HEK293 (cell line): ENCODE results near the gene ADCY10.

Experiments used
- CTCF ChIA-PET: fragments of 350-600 bp; formaldehyde crosslinking; extraction: SDS; loops from one replicate; lab custom pipeline; 2021; ENCODE audit warnings: antibody characterized with exemption; lab: Yijun Ruan, JAX
- POLR2A ChIA-PET: fragments of 300-600 bp; formaldehyde crosslinking; extraction: SDS; loops from one replicate; lab custom pipeline; 2020; ENCODE audit warnings: antibody characterized with exemption, inconsistent platforms; lab: Yijun Ruan, JAX
- H3K27ac ChIP-seq: fragments of 200-500 bp; sonication (Bioruptor generic); 2 replicates; pipeline ENCODE4 v1.5.1; 2014; ENCODE audit warnings: low read depth, low read length, control low read depth, inconsistent platforms; ENCODE audit errors: extremely low read depth
- H3K36me3 ChIP-seq, 2 experiments: fragments of 200-500 bp in 1 of 2; sonication (Bioruptor generic) in 1 of 2; 1 replicate in 1 of 2; 2 replicates in 1 of 2; pipeline ENCODE4 v1.5.1; 2014 to 2017; ENCODE audit warnings: inconsistent platforms in 2 of 2, low read length in 2 of 2; ENCODE audit not compliant: control insufficient read depth in 2 of 2, insufficient read depth in 1 of 2
- H3K4me1 ChIP-seq: fragments of 200-500 bp; sonication (Bioruptor generic); 2 replicates; pipeline ENCODE4 v1.5.1; 2014; ENCODE audit warnings: mild to moderate bottlenecking, low read length, inconsistent platforms; ENCODE audit not compliant: control insufficient read depth, insufficient read depth
- H3K4me3 ChIP-seq: 2 replicates; pipeline ENCODE4 v1.5.1; 2011; ENCODE audit warnings: low read depth, mild to moderate bottlenecking, control low read depth, low read length, moderate library complexity
- H3K9me3 ChIP-seq: fragments of 200-500 bp; sonication (Bioruptor generic); 2 replicates; pipeline ENCODE4 v1.5.1; 2014; ENCODE audit warnings: low read depth, low read length, inconsistent platforms; ENCODE audit not compliant: control insufficient read depth, insufficient read depth
- ATF2 ChIP-seq: fragments of 450-650 bp; formaldehyde crosslinking; IDR thresholded peaks from 2 replicates; pipeline ENCODE4 v1.5.1; 2016; ENCODE audit warnings: missing biosample characterization, missing genetic modification characterization, low read depth
- BCL11B ChIP-seq: fragments of 450-650 bp; formaldehyde crosslinking; IDR thresholded peaks from 2 replicates; pipeline ENCODE4 v1.5.1; 2016; ENCODE audit warnings: low read depth, missing biosample characterization, missing genetic modification characterization
- ELK4 ChIP-seq: IDR thresholded peaks from 2 replicates; pipeline ENCODE4 v1.6.1; 2011; ENCODE audit warnings: mild to moderate bottlenecking, low read depth, low read length, borderline replicate concordance
- FEZF1 ChIP-seq: fragments of 450-650 bp; formaldehyde crosslinking; IDR thresholded peaks from 2 replicates; pipeline ENCODE4 v1.5.1; 2016; ENCODE audit warnings: missing biosample characterization, missing genetic modification characterization
- GLI2 ChIP-seq: fragments of 450-650 bp; formaldehyde crosslinking; IDR thresholded peaks from 2 replicates; pipeline ENCODE4; 2017; ENCODE audit warnings: missing biosample characterization, missing genetic modification characterization, low read depth, borderline replicate concordance
- GLIS2 ChIP-seq: fragments of 450-650 bp; formaldehyde crosslinking; IDR thresholded peaks from 2 replicates; pipeline ENCODE4 v1.5.1; 2016; ENCODE audit warnings: missing biosample characterization, missing genetic modification characterization
- HOXA7 ChIP-seq: sonication (generic); formaldehyde crosslinking; IDR thresholded peaks from 2 replicates; pipeline ENCODE4 v1.8.1; 2022; ENCODE audit warnings: missing genetic modification reagents, borderline replicate concordance
- INSM2 ChIP-seq: fragments of 450-650 bp; formaldehyde crosslinking; IDR thresholded peaks from 2 replicates; pipeline ENCODE4 v1.5.1; 2016; ENCODE audit warnings: missing biosample characterization, missing genetic modification characterization
- KLF10 ChIP-seq: fragments of 450-650 bp; IDR thresholded peaks from 2 replicates; pipeline ENCODE4 v1.5.1; 2018; ENCODE audit warnings: missing biosample characterization, mild to moderate bottlenecking, missing genetic modification characterization
- KLF16 ChIP-seq: fragments of 450-650 bp; formaldehyde crosslinking; IDR thresholded peaks from 2 replicates; pipeline ENCODE4 v1.5.1; 2017; ENCODE audit warnings: missing biosample characterization, missing genetic modification characterization
- KLF7 ChIP-seq: fragments of 450-650 bp; formaldehyde crosslinking; IDR thresholded peaks from 2 replicates; pipeline ENCODE4 v1.5.1; 2016; ENCODE audit warnings: missing biosample characterization, missing genetic modification characterization, borderline replicate concordance
- PRDM1 ChIP-seq: fragments of 450-650 bp; formaldehyde crosslinking; IDR thresholded peaks from 2 replicates; pipeline ENCODE4; 2016; ENCODE audit warnings: missing biosample characterization, missing genetic modification characterization
- PRDM6 ChIP-seq: fragments of 450-650 bp; formaldehyde crosslinking; IDR thresholded peaks from 2 replicates; pipeline ENCODE4 v1.5.1; 2017; ENCODE audit warnings: missing biosample characterization, missing genetic modification characterization
- ZBTB10 ChIP-seq: fragments of 450-650 bp; formaldehyde crosslinking; IDR thresholded peaks from 2 replicates; pipeline ENCODE4 v1.5.1; 2016; ENCODE audit warnings: missing biosample characterization, missing genetic modification characterization
- ZNF132 ChIP-seq: fragments of 450-650 bp; formaldehyde crosslinking; IDR thresholded peaks from 2 replicates; pipeline ENCODE4 v1.5.1; 2017; ENCODE audit warnings: missing biosample characterization, missing genetic modification characterization, borderline replicate concordance
- ZNF26 ChIP-seq: fragments of 450-650 bp; formaldehyde crosslinking; IDR thresholded peaks from 2 replicates; pipeline ENCODE4 v1.5.1; 2016; ENCODE audit warnings: missing biosample characterization, missing genetic modification characterization
- ZNF423 ChIP-seq: fragments of 450-650 bp; formaldehyde crosslinking; IDR thresholded peaks from 2 replicates; pipeline ENCODE4 v1.5.1; 2016; ENCODE audit warnings: missing biosample characterization, missing genetic modification characterization
- ZNF514 ChIP-seq: fragments of 450-650 bp; formaldehyde crosslinking; IDR thresholded peaks from 2 replicates; pipeline ENCODE4 v1.5.1; 2016; ENCODE audit warnings: missing biosample characterization, missing genetic modification characterization
- ZNF548 ChIP-seq: fragments of 450-650 bp; formaldehyde crosslinking; IDR thresholded peaks from 2 replicates; pipeline ENCODE4 v1.5.1; 2016; ENCODE audit warnings: missing biosample characterization, missing genetic modification characterization
- ZNF660 ChIP-seq: fragments of 450-650 bp; IDR thresholded peaks from 2 replicates; pipeline ENCODE4 v1.5.1; 2018; ENCODE audit warnings: missing biosample characterization, mild to moderate bottlenecking, missing genetic modification characterization
- ZNF707 ChIP-seq: fragments of 450-650 bp; formaldehyde crosslinking; IDR thresholded peaks from 2 replicates; pipeline ENCODE4 v1.5.1; 2016; ENCODE audit warnings: missing biosample characterization, missing genetic modification characterization
- ZNF785 ChIP-seq: fragments of 450-650 bp; formaldehyde crosslinking; IDR thresholded peaks from 2 replicates; pipeline ENCODE4 v1.5.1; 2016; ENCODE audit warnings: missing biosample characterization, missing genetic modification characterization

The ADCY10 gene

GRCh38 chr1:167950569-167950968 lies 36.6 kb upstream of the ADCY10 start:
- peaks cover 16 to 29% of the 10 kb centered on the region in 2 experiments for H3K36me3 ChIP-seq
- TF ChIP-seq INSM2 (tag by site-specific recombination) (no peak), ZNF707 (tag by site-specific recombination) (no peak), PRDM6 (tag by site-specific recombination) (peak; percentile 50), ZNF26 (no peak), PRDM1 (tag by site-specific recombination) (peak; percentile 48; the same call in 1 of the 2 replicates)
- POLR2A ChIA-PET: interaction anchor here (1.8 kb wide), 1 partner anchor 14 kb away, joined by 9 read pairs; the partner anchor contains the start of genes DCAF6 and MPC2
- CTCF ChIA-PET: interaction anchor here (0.7 kb wide), 1 partner anchor 350 kb away, joined by 4 read pairs; no protein-coding TSS in a partner anchor
- H3K9me3 ChIP-seq: no peaks in the 10 kb centered on the region
- no peak overlapping the region for H3K4me3 ChIP-seq
- H3K27ac ChIP-seq: no peak overlapping the region
- peaks cover 12% of the 10 kb centered on the region; the same call in 1 of the 2 replicates for H3K4me1 ChIP-seq

GRCh38 chr1:167949785-167950184 lies 35.9 kb upstream of the ADCY10 start:
- H3K4me1 ChIP-seq: peaks cover 12% of the 10 kb centered on the region; the same call in 1 of the 2 replicates
- H3K4me3 ChIP-seq: no peak overlapping the region
- no peak overlapping the region for H3K27ac ChIP-seq
- POLR2A ChIA-PET: interaction anchor here (1.8 kb wide), 1 partner anchor 13 kb away, joined by 9 read pairs; the partner anchor contains the start of genes DCAF6 and MPC2
- no peaks in the 10 kb centered on the region for H3K9me3 ChIP-seq
- peaks cover 14 to 23% of the 10 kb centered on the region in 2 experiments for H3K36me3 ChIP-seq
- CTCF ChIA-PET: interaction anchor here (0.9 kb wide), 1 partner anchor 12 kb away, joined by 5 read pairs; the partner anchor contains the start of gene MPC2
- TF ChIP-seq ZBTB10 (no peak), KLF10 (0 out of 2 replicates have a peak, but pooled peaks have one; percentile 5), GLI2 (tag by site-specific recombination) (no peak), ELK4 (no peak), HOXA7 (CRISPR knock-in tag) (no peak), KLF16 (0 out of 2 replicates have a peak, but pooled peaks have one; percentile 13), GLIS2 (tag by site-specific recombination) (no peak), ZNF548 (tag by site-specific recombination) (no peak), PRDM6 (tag by site-specific recombination) (peak; percentile 63), ZNF423 (tag by site-specific recombination) (no peak), ZNF785 (tag by site-specific recombination) (no peak), KLF7 (no peak), FEZF1 (peak; percentile 32; the same call in 1 of the 2 replicates), ZNF132 (tag by site-specific recombination) (no peak), ZNF660 (no peak), BCL11B (tag by site-specific recombination) (no peak), ATF2 (tag by site-specific recombination) (peak; percentile 8; the same call in 1 of the 2 replicates), ZNF514 (tag by site-specific recombination) (no peak)
